Endothelial cell of umbilical vein (primary cell): ENCODE data around the gene KIAA0825. TPM values are rescaled to one million over a fixed set of nuclear protein-coding genes. Genes with fewer than 3 reads are reported as not detected.

Experiments
- BruUV-seq: library from RNA; stranded (reverse); fragments of 400-500 nt; replicated peaks from 2 replicates; lab custom pipeline; 2021; lab: Mats Ljungman, UMichigan
- CTCF ChIA-PET: fragments of 300-600, 350-600 bp; sonication (Branson Sonifier 250); formaldehyde crosslinking; loops from one replicate; lab custom pipeline; 2021; ENCODE audit warnings: antibody characterized with exemption, inconsistent platforms; lab: Charles Lee
- POLR2A ChIA-PET: fragments of 300-600, 350-600 bp; sonication (Branson Sonifier 250); formaldehyde crosslinking; loops from one replicate; lab custom pipeline; 2021; ENCODE audit warnings: antibody characterized with exemption, inconsistent platforms; lab: Charles Lee
- DNase-seq: peaks from one replicate; pipeline ENCODE4 v3.0.0-alpha.2; 2011; ENCODE audit warnings: low read depth, low spot score
- FAIRE-seq: peaks from 2 replicates; lab custom pipeline; 2011; peaks lifted over from hg19 to GRCh38; lab: Jason Lieb, UNC
- H2AFZ ChIP-seq: 2 replicates; pipeline ENCODE4 v1.6.0; 2012; ENCODE audit warnings: low read depth, low read length, control low read depth, inconsistent platforms
- H3K27ac ChIP-seq: 2 replicates; pipeline ENCODE4 v1.5.1; 2011; ENCODE audit warnings: low read depth, mild to moderate bottlenecking, control low read depth, low read length, moderate library complexity; ENCODE audit not compliant: insufficient read depth
- H3K27me3 ChIP-seq, 2 experiments: 2 replicates each; pipeline versions ENCODE4 v1.6.0 to v1.6.1; 2011; ENCODE audit warnings: low read length in 2 of 2, mixed read lengths in 1 of 2; ENCODE audit not compliant: control insufficient read depth in 2 of 2, insufficient read depth in 2 of 2
- H3K36me3 ChIP-seq, 2 experiments: 2 replicates in 1 of 2; 3 replicates in 1 of 2; pipeline ENCODE4 v1.5.1; 2011; ENCODE audit warnings: low read length in 2 of 2, mild to moderate bottlenecking in 1 of 2, moderate library complexity in 1 of 2; ENCODE audit not compliant: control insufficient read depth in 2 of 2, insufficient read depth in 2 of 2; ENCODE audit errors: extremely low read depth in 1 of 2
- H3K4me1 ChIP-seq: 3 replicates; pipeline ENCODE4 v1.5.1; 2011; ENCODE audit warnings: mild to moderate bottlenecking, low read length; ENCODE audit not compliant: control insufficient read depth, insufficient read depth; ENCODE audit errors: extremely low read depth
- H3K4me2 ChIP-seq: 2 replicates; pipeline ENCODE4 v1.6.1; 2011; ENCODE audit warnings: low read length, control low read depth, mixed read lengths; ENCODE audit not compliant: insufficient read depth
- H3K4me3 ChIP-seq, 3 experiments: fragments of 200-600 bp in 1 of 3; sonication (generic), shearing (Covaris generic) in 1 of 3; replicated peaks in 1 of 3; 2 replicates each; pipeline ENCODE4 v1.5.1; 2011 to 2016; ENCODE audit warnings: control low read depth in 3 of 3, low read length in 3 of 3, mild to moderate bottlenecking in 2 of 3, inconsistent platforms in 1 of 3, low read depth in 1 of 3, moderate library complexity in 1 of 3; ENCODE audit not compliant: insufficient read depth in 1 of 3
- H3K79me2 ChIP-seq: 2 replicates; pipeline ENCODE4 v1.6.0; 2012; ENCODE audit warnings: low read length, inconsistent platforms; ENCODE audit not compliant: control insufficient read depth, insufficient read depth
- H3K9ac ChIP-seq: replicated peaks from 2 replicates; pipeline ENCODE3; 2011; ENCODE audit warnings: low read length, control low read depth; ENCODE audit not compliant: insufficient read depth; ENCODE audit errors: extremely low read depth
- H3K9me1 ChIP-seq: replicated peaks from 3 replicates; pipeline ENCODE4 v1.6.0; 2011; ENCODE audit warnings: mild to moderate bottlenecking, low read length; ENCODE audit not compliant: control insufficient read depth, insufficient read depth; ENCODE audit errors: extremely low read depth
- H3K9me3 ChIP-seq: replicated peaks from 2 replicates; pipeline ENCODE4 v1.5.1; 2012; ENCODE audit warnings: low read length, inconsistent platforms; ENCODE audit not compliant: control insufficient read depth, insufficient read depth
- H4K20me1 ChIP-seq: replicated peaks from 2 replicates; pipeline ENCODE3; 2011; ENCODE audit warnings: mild to moderate bottlenecking, low read length; ENCODE audit not compliant: control insufficient read depth, insufficient read depth; ENCODE audit errors: extremely low read depth
- CTCF ChIP-seq, 2 donors: IDR thresholded peaks; 1 replicate in 1 of 2; 2 replicates in 1 of 2; pipeline ENCODE4 v1.5.1; 2011; ENCODE audit warnings: low read length in 2 of 2, mild to moderate bottlenecking in 2 of 2, moderate library complexity in 2 of 2, control low read depth in 1 of 2, inconsistent platforms in 1 of 2, low read depth in 1 of 2; ENCODE audit not compliant: insufficient read depth in 1 of 2; ENCODE audit errors: extremely low read depth in 1 of 2
- EZH2 ChIP-seq: IDR thresholded peaks from 2 replicates; pipeline ENCODE4 v1.6.1; 2012; ENCODE audit warnings: borderline replicate concordance, low read depth, mild to moderate bottlenecking, moderate library complexity, low read length, inconsistent platforms; ENCODE audit not compliant: severe bottlenecking
- FOS ChIP-seq: IDR thresholded peaks from 2 replicates; pipeline ENCODE4 v1.6.1; 2011; ENCODE audit warnings: mild to moderate bottlenecking, low read length, moderate library complexity, borderline replicate concordance; ENCODE audit not compliant: insufficient read depth
- GATA2 ChIP-seq: IDR thresholded peaks from 2 replicates; pipeline ENCODE4 v1.7.0; 2011; ENCODE audit warnings: low read depth, mild to moderate bottlenecking, moderate library complexity, mixed read lengths, low read length; ENCODE audit not compliant: insufficient read length, insufficient read depth
- JUN ChIP-seq: IDR thresholded peaks from 2 replicates; pipeline ENCODE4 v1.6.1; 2011; ENCODE audit warnings: borderline replicate concordance, low read depth; ENCODE audit not compliant: insufficient read length, insufficient read depth
- MAX ChIP-seq: IDR thresholded peaks from 2 replicates; pipeline ENCODE4 v1.6.1; 2011; ENCODE audit not compliant: insufficient read depth, insufficient read length
- MYC ChIP-seq: IDR thresholded peaks from one replicate; pipeline ENCODE4 v1.6.1; 2011; ENCODE audit warnings: mild to moderate bottlenecking, low read depth, low read length
- POLR2A ChIP-seq: IDR thresholded peaks from 2 replicates; pipeline ENCODE4 v1.6.1; 2012; ENCODE audit warnings: low read depth, mild to moderate bottlenecking, control low read depth, low read length
- POLR2AphosphoS5 ChIP-seq: IDR thresholded peaks from 2 replicates; pipeline ENCODE4 v1.6.1; 2012; ENCODE audit warnings: low read depth, mild to moderate bottlenecking, control low read depth, low read length, moderate library complexity; ENCODE audit not compliant: insufficient read depth
- dilution Hi-C: fragments of 300-500 bp; cut with MboI; formaldehyde crosslinking; loops from one replicate; pipeline ENCODE4 v1.15.0; 2019; ENCODE audit warnings: low sequenced_read_pairs; ENCODE audit not compliant: extremely low pct_ligation_motif_present
- intact Hi-C: fragments of 100-400 bp; cut with micrococcal nuclease; formaldehyde crosslinking; loops from one replicate; pipeline ENCODE4 v1.10.0; 2022
- polyA plus RNA-seq, 4 experiments: library from polyadenylated mRNA; depleted of rRNA in 3 of 4; stranded (reverse) in 3 of 4; unstranded in 1 of 4; fragments of >200 nt; gene quantifications; 2 replicates each; pipeline versions ENCODE4 v1.2.1 to v1.2.3, GENCODE V29; 2011 to 2012; ENCODE audit warnings: missing spikeins in 1 of 4
- total RNA-seq: library from RNA; stranded (reverse); gene quantifications from 2 replicates; pipeline ENCODE4 v1.2.3, GENCODE V29; 2021

KIAA0825 gene
- total and polyA plus RNA-seq, 2 donors (not counting 3 experiments of a cell fraction or from before 2014, with no cell fraction given): 0.15 to 1.1 TPM

- TF ChIP-seq MAX (no peak), GATA2 (no peak), CTCF (IDR thresholded peaks at IDR 0.05; ENCODE audit: extremely low read depth in 1 of 2, insufficient read depth in 1 of 2, low read depth in 1 of 2, low read length in 2 of 2) (no peak), EZH2 (no peak), MYC (no peak), FOS (no peak), POLR2A (no peak), POLR2AphosphoS5 (no peak), JUN (no peak)
- H3K4me3 ChIP-seq: no peak overlapping the region
- no peak overlapping the region for H3K9ac ChIP-seq
- no peaks in the 10 kb centered on the region for H3K36me3 ChIP-seq
- intact Hi-C loops (no loop called here), dilution Hi-C loops (no loop called here)
- H4K20me1 ChIP-seq: no peaks in the 10 kb centered on the region
- H3K4me2 ChIP-seq: no peak overlapping the region
- no peaks in the 10 kb centered on the region for H3K9me3 ChIP-seq
- ChIA-PET POLR2A (no interaction called here), CTCF (no interaction called here)
- FAIRE-seq (no peak), DNase-seq (no peak)
- no peaks in the 10 kb centered on the region for H3K4me1 ChIP-seq
- H3K27ac ChIP-seq: no peak overlapping the region
- no peaks in the 10 kb centered on the region for H3K9me1 ChIP-seq
- no TSS peak for BruUV-seq
- H2AFZ ChIP-seq: no peak overlapping the region
- no peaks in the 10 kb centered on the region for H3K79me2 ChIP-seq
- H3K27me3 ChIP-seq: no peaks in the 10 kb centered on the region
Observed at GRCh38 chr5:94304146-94304545, 314.3 kb downstream of the KIAA0825 start.
